ENCODE measurements around the gene MYL9.
"Not testable (repeated sequence)": the region's sequence is repeated elsewhere in the genome, so short reads cannot be mapped to it uniquely, and the experiment has no call there.

The MYL9 gene

DNA sequence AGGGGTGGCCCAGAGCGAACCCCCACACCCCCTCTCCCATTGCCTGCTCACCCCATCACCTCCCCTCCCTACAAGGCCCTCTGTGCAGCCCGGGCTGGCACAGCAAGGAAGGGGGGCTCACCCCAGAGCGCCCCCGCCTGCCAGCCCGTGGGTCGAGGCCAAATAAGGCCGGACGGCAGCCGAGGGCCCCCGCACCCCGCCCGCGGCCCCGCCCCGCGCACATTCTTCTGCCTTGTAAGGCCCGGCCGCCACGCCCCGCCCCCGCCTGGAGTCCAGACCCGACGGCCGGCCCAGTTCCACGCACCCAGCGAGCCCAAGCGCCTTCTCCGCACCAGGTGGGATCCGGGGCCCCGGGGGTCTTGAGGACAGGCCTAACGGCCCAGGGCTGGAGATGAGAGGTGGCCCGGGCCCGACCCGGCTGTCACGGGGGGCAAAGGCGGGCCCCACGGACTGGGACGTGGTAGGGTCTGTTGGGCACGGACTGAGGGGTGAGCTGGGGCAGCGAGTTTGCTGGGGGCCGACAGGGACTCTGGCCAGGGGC lies at the start of gene MYL9:
Gene MYL9, plus strand, starts transcription at position 293 of the 541 bp plus-strand sequence. CDS start 3,366 bp downstream, outside the sequence.
- no peak for FAIRE-seq

DNA sequence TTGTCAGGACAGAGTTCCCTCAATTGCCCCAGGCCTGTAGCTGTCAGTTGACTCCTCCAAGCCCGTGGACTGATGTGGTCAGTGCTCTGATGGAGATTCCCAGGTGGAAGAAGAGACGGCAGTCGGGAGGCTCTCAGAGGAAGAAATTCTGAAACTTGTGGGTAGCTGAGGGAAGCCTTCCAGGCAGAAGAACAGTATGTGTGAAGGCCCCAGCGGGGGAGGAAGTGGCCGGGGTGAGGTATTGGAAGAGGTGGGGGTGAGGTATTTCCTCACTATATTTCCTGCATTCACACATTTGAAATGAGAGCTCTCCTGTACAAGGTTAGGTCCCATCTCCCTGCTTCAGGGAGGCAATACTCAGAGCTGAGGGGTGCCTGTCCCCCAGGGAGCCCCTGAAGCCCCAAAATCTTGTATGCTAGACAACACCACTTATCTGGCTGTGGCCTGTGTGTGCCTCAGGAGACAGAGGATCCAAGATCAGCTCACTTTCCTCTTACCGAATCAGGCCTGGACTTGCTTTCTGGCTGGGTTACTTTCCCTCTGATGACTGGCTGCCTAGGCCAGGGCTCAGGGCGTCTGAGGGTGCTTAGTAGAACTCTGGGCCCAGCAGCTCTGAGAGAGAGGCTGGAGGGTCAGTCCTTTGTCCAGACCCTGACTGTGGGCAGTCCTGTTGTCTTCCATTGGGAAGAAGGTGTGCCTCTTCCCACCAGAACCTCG lies 49.3 kb upstream of the MYL9 start:
- no peak for FAIRE-seq

DNA sequence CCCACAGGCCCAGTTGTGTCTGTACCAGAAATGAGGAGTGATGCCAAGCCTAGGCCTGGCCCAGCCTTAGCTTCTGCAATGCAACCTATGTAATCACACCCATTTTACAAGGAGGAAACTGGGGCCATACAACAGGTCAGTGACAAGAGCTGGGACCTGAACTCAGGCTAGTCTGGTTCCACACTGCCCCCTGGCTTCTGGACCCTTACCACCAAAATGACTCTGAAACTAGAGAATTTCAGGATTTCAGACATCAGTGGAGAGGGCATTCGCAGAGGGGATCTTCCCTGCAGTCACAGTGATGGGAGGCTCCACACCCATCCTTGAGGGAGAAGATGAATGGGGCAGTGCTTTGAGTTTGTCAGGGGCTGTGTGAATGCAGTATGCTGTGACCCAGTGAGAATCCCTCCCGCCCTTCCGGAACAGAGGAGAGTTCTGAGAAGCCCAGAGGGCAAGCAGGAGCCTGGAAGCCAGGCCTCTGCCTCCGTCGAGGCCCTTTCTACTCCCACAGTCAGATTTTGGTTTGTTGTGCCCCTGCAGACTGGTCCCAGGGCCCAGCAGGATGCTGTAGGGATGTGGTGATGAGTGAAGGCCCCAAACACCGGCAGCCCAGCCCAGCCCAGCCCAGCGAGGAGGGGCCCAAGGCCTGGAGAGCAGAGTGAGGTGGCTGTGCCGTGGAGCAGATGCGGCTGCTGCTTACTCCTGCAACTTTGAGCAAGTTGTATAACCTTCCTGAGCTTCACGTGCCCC lies 48.1 kb upstream of the MYL9 start:
- no peak for FAIRE-seq

DNA sequence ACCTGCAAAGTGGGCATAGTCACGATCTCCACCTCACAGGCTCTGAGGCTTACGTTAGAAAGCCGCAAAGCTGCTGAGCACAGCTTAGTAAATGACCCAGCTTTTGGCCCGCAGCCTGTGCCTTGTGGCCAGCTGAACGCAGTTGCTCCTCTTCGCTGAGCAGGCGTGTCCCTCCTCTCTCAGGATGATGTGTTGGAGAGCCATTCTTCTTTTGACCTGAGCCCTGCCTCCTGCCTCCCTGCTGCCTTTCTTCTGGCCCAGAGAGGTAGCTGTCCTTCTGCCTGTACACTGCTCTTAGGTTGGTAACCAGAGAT lies 47.6 kb upstream of the MYL9 start:
- no peak for FAIRE-seq

DNA sequence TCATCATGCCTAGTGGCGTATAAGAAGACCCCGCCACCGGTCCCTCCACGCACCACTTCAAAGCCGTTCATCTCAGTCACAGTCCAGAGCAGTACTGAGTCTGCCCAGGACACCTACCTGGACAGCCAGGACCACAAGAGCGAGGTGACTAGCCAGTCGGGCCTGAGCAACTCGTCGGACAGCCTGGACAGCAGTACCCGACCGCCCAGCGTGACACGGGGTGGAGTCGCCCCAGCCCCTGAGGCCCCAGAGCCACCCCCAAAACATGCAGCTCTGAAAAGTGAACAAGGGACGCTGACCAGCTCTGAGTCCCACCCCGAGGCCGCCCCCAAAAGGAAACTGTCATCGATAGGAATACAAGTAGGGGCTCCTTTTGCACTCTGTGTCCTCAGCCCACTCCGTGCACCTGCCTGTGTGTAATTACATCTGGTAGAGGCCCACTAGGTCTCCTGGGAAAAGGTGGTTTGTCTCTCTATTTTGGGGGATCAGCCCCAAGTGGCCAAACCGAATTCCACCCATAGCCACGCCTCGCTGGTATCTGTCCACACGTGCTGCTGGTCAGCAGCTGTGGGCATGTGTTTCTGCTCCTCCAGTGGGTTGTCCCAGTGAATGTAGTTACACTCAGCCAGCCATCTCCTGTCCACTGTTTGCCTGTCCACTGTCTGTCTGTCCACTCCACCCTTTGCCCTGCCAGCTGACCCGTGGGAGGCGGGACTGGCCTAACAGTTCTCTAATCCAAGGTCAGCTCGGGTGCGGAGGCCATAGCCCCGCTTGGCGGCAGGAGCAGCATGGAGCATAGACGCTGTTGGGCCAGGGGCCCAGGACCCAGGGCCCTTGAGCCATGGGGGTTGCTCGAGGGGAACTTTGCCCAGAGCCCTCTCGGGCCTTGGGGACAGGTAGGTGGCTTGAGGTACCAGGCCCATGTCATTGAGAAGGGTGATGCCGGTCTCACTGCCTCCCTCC lies 44.3 kb upstream of the MYL9 start:
- no peak for FAIRE-seq

DNA sequence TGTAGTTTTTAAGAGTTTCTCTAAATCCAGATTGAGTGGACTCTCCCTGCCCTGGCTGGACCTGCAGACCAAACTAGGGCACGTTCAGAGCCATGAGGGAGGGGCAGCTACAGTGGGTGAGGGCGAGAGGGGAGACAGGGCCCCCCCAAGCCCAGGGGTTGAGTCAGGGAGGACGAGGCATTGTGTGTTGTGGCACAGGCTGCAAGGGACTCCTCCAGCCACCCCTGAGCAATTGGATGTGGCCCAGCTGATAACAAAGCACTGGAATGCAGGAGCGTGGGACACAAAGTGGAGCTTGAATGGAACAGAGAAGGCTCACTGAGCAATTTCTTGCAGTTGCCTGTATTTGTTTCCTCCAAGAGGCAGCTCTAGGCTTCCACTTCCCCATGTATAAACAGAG lies 43.5 kb upstream of the MYL9 start:
- FAIRE-seq: no peak

DNA sequence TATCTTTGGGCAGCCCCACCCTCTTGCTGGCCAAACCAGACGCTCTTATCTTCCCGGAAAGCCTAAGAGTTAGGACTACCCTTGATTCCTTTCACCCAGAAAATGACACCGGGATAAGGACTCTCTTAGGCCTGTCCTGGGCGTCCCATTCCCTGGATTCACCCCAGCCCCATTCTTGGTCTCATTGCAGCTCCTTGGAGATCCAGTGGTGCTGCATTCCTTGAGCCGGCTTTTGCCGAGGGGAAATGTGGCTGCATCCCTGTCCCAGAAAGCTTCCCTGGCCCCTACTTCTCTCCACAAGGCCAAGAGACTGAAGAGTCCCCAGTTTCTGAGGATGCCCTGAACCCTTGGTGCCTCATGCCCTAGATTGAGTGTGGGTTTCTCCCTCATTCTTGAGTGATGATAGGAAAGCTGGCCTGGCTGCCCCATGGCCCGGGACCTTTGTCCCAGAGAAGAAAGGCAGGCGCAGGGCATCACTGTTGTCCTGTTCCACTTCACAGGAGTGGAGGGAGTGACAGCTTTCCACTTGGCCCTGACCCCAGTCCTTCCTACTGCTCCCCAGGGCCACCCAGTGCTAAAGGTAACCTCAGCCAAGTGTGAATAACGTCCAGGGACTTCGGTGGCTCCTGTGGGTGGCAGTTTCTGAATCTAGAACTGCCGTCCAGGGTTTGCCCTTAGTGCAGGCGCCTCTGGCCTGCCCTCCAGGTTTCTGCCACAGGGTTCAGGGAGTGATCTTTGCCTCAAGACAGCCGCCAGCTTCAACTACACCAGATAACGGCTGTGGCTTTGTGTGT lies 42.7 kb upstream of the MYL9 start:
- FAIRE-seq: no peak

DNA sequence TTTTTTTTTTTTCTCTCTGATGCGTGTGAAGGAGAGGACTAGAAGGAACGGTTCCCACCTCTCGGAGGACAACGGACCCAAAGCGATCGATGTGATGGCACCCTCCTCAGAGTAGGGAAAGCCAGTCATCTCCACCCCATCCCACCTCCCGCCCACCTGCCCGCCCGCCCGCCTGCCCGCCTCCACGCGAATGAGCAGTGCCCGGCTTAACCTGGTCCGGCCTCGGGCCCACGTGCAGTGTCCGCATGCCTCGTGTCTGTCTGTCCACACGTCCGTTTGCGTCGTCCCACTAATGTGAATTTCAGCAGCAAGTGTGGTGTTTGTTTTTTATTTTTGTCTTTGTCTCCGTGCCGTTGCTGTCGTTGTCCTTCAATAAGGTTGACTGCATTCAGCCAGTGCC lies 42.1 kb upstream of the MYL9 start:
- FAIRE-seq: no peak

DNA sequence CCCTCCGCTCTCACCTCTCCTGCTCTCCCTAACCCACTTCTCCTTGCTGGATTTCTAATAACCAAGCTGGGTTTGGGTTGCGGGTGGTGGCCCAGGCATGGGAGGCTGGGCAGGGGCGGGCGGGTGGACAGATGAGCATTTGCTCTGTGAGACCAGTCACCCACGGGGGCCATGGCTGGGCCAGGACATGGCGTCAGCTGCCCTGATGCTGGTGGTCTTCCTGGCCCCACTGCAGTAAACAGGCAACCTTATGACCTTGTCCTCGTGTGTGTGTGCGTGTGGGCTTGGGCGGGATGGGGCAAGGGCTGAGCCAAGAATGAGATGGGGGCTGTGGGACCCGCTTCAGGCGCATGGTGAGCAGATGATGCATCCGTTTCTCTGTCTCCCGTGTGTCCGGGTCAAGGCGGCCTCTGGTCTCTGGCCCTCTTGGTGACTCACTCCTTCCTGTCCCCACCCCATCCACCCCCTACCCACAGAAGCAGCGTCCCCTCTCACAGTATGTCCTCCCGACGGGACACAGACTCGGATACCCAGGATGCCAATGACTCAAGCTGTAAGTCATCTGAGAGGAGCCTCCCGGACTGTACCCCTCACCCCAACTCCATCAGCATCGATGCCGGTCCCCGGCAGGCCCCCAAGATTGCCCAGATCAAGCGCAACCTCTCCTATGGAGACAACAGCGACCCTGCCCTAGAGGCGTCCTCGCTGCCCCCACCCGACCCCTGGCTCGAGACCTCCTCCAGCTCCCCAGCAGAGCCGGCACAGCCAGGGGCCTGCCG lies 41.4 kb upstream of the MYL9 start:
- FAIRE-seq: no peak

DNA sequence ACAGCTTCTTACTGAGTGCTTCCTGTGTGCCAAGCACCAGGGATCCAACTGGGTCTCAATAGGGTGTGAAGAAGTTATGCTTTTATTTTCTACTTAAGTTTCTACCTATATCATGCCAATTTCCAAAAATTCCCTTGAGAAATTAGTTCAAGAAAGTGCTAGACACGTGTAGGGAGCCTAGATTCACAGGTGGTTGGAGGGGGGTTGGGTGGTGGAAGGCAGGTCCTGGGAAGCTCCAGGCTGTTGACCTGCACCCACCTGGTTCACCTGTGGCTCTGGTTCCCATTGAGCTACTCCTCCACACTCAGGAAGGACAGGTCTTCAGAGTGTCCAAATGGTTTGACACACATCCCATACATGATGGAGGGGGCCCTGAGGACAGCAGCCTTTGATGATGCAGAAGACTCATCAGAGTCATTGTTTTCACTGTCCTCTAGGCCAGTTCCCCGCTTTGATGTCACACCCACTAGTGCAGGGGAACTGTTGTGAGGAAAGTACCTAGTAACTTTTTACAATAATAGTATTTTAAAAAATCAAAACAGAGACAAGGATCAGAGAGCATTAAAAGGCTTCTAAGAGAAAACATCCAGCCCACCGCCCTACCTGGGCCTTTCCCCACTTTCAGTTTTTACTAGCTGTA lies 39.8 kb upstream of the MYL9 start:
- FAIRE-seq: no peak

DNA sequence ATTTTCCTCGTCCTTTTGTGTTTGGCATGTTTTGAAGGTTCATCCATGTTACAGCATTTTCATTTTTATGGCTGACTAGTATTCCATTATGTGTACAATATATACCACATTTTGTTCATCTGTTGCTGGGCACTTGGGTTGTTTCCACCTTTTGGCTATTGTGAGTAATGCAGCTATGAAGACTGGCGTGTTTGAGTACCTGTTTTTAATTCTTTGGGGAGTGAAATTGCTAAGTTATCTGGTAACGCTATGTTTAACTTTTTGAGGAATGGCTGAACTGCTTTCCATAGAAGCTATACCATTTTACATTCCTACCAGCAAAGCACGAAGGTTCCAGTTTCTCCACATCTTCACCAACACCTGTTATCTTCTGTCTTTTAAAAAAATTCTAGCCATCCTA lies 37.0 kb upstream of the MYL9 start:
- no peak for FAIRE-seq

DNA sequence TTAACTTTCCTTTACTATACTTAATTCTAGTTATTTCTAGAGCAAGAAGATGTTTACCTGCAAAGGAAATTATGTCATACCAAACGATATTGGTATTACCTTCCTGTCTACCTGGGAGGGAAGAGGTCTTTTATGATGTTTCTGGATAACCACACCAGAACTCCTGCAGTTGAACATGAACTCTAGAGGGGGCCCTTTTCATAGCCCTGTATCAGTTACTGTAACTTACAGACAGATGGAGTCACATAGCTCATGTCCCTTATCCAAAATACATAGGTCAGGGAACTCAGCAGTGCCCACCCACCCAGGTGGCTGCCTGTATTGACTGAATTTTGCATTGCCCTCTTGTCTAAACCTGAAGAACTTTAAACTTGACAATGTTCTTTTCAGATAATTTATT lies 35.1 kb upstream of the MYL9 start:
- FAIRE-seq: no peak

DNA sequence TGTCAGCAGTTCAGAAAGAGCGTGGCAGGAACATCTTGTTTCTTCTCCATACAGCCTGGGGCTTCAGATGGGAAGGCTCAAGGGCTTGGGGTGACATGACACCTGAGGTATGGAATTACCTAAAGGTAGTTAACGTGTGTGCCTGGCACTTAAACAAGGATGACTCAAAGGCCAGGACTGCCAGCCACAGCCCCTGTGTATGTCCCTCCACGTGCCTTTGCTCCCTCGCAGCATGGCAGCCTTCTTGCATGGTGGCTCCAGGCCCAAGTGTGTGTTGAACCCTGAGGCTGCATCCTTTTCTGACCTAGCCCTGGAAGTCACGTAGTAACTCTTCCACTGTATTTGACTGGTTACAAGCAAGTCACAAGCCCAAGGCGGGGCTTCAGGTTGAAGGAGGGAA lies 33.6 kb upstream of the MYL9 start:
- no peak for FAIRE-seq

DNA sequence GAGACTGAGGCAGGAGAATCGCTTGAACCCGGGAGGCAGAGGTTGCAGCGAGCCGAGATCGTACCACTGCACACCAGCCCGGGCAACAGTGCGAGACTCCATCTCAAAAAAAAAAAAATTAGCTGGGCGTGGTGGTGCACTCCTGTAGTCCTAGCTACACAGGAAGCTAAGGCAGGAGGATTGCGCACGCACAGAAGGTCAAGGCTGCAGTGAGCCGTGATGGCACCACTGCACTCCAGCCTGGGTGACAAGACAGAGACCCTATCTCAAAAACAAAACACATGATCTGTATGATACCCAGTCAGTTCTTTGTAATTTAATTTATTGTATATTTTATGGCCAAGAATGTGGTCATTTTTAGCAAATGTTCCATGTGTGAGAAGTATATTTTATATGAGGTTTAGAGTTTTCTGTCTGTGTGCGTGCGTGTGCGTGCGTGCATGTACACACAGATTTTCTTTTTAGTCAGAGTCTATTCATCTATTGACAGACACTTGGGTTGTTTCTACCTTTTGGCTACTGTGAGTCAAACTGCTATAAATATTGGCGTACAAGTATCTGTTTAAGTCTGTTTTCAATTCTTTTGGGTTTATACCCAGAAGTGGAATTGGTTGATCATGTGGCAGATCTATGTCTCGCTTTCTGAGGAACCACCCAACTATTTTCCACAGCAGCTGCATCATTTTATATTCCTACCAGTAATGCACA lies 22.2 kb upstream of the MYL9 start:
- no peak for FAIRE-seq

DNA sequence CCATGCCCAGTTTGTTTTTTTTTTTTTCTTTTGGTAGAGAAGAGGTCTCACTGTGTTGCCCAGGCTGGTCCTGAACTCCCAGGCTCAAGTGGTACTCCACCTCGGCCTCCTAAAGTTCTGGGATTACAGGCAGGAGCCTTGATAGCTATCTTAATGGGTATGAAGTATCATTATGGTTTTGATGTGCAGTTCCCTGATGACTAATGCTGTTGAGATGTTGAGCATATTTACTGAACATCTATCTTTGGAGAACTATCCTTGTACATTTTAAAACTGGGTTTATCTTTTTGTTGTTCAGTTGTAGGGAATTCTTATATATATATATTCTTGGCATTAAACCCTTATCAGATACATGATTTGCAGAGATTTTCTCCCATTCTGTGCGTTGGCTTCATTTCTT lies 21.4 kb upstream of the MYL9 start:
- FAIRE-seq: no peak

DNA sequence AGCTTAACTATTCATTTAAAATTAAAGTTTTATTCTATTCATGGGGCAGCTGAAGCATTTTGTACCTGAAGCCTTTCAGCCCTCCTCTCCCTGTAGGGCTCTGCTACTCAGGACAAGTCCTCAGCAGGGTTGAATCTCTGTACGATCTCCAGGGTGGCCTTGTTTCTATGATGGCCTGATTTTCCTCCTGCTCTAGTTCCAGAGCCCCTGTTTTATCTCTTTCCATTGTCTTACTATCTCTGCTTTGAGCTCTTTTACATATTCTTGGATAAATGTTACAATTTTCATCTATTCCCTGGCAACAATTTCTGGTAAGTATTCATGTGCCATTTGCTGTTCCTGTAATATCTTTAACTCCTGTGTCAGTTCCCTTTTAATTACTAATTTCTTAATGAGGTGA lies 19.8 kb upstream of the MYL9 start:
- FAIRE-seq: no peak

DNA sequence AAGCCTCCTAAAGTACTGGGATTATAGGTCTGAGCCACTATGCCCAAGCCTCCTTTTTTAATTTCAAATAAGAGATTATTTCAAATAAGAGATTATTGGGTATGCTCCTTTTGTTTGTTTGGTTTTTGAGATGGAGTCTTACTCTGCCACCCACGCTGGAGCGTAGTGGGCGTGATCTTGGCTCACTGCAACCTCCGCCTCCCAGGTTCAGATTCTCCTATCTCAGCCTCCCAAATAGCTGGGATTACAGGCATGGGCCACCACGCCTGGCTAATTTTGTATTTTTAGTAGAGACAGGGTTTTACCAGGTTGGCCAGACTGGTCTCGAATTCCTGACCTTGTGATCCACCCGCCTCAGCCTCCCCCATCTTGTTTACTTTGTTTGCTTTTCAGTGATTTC lies 18.9 kb upstream of the MYL9 start:
- not testable (repeated sequence) for FAIRE-seq

DNA sequence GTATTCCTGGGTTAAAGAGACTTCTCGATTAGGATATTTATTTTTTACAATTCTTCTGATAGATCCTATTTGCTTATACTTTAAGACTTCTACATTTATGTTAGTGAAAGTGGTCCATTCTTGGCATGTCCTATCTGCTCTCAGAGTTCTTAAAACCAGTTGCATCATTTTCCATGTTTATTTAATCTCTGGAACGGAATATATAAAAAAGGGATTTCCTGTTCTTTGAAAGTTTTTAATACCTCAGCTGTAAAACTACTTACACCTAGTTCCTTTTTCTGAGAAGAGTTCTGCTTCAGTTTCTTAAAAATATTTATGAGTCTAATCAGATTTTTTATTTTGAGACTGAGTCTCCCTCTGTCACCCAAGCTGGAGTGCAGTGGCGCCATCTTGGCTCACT lies 18.0 kb upstream of the MYL9 start:
- peak; percentile 27 for FAIRE-seq

DNA sequence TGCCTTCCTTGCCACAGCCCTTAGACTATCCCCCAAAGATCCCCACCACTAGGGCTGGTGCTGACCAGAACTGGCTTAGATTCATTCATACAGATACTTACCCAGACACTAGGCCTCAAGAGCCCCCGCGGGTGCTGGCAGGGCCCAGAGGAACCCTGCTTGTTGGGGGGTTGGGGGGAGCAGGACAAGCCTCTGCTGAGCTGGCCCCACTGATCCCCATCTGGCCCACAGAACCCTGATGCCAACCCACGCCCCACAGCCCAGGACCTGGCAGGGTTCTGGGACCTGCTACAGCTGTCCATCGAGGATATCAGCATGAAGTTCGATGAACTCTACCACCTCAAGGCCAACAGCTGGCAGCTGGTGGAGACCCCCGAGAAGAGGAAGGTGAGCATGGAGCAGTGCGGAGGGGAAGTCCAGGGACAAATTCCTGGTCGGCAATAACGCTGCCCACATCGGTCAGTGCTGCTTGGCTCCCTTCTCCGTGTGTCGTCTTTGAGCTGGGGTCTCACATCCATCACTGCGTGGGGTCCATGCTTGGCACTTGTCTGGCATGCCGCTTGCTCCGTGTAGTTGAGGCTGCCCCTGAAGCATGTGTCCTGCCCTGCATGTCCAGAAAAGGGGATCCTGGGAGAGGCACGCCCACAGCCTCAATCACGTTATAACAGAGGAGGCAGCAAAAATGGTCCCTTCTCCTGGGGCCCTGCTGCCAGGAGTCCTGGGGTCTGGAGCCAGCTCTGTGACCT lies 15.5 kb upstream of the MYL9 start:
- FAIRE-seq: no peak

DNA sequence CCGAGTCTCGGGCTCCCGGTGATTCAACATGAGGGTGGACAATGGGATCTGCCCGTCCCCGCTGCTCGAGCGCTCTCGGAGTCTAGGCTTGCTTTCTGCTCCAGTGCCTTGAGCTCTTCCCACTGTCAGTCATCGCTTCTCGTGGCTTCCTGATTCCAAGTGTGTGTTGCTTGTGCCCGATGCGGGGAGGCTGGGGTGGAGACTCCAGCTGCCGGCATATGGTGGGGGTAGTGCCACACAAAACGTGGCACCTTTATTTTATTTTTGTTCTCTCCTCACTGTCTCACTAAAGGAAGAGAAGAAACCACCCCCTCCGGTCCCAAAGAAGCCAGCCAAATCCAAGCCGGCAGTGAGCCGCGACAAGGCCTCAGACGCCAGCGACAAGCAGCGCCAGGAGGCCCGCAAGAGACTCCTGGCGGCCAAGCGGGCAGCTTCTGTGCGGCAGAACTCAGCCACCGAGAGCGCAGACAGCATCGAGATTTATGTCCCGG lies 14.8 kb upstream of the MYL9 start:
- FAIRE-seq: no peak
